Activated naive CD4-positive, alpha-beta T cell treated with Interleukin-2 at 50 U/mL for 16 hours (primary cell): ENCODE measurements around the gene PRKCZ.

ENCODE experiments used
- DNase-seq: peaks from one replicate; pipeline ENCODE4 v3.0.0-alpha.2; 2020

The PRKCZ gene

DNA sequence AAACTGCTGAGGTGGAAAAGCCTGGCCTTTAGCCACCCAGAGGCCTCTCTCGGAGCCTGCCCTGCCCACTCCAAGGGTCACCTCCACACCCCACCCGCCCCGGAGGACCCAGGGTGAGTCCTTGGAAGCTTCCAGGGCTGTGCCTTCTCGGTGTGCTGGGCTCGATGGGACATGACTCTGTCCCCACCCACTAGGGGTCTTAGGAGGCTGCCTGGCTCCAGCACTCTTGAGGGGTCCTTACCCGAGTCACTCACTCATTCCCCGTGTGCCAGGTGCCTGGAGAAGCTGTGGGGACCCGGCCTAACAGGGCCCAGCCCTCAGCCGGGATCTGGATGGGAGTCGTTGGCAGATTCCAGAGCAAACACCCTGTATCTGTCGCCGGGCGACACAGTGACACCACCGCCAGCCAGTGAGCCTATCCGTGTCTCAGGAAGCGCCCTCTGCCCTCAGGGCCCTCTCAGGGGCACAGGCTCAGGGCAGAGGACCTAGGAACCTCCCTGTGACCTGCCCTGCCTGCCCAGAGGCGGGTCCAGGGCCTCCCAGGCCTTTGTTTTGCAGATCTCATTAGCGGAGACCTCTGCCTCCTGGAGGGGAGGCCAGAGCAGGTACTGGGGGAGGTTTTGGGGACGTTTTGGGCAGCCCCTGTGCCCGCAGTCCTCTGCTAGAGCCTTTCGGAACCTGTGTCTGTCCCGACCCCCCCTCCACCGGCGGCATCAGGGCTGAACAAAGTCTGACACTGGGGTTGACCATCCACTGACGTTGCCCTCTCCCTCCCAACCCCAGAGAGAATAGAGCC lies 3.1 kb upstream of the PRKCZ start:
- no peak for DNase-seq

DNA sequence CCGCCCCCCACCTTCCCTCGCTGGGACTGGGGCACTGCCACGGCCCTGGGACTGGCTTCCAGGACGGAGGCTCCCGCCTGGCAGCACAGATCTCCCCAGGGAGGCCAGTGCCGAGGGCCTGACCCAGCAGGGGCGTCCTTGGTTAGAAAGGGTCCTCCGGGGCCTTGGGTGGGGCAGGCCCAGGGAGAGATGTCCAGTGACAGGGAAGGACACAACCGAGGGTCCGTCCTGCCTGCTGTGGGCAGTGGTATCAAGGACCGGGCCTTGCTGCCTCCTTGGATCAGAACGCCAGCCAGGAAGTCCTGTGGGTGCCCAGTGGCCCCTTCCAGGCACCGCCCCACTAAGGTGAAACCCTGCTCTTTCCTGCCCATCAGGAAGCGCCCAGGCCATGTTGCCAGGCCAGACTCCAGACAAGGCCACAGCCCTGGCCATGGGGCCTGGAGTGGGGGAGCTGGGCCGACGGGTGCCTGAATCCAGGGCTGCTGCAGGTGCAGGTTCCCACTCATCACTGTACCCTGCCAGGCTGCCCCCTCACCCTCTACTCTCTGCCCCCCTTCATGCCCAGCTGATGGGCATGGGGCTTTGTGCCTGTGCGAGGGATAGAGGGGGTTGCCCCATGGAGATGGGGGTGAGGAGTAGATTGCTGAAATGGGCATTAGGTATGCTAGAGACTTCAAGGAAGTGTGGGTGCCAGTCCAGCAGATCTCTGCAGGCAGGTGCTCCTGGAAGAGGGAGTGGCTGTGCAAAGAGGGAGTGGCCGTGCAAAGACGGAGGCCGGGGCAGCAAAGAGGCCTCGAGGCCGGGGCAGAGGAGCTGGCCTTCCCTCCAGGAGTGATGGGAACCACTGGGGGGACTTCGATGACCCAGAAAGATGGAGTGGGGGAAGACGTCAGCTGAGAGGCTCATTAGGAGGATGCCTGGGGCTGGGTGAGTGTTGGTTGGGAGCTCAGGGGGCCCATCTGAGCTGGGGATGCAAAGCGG lies 2.2 kb upstream of the PRKCZ start:
- DNase-seq: no peak

DNA sequence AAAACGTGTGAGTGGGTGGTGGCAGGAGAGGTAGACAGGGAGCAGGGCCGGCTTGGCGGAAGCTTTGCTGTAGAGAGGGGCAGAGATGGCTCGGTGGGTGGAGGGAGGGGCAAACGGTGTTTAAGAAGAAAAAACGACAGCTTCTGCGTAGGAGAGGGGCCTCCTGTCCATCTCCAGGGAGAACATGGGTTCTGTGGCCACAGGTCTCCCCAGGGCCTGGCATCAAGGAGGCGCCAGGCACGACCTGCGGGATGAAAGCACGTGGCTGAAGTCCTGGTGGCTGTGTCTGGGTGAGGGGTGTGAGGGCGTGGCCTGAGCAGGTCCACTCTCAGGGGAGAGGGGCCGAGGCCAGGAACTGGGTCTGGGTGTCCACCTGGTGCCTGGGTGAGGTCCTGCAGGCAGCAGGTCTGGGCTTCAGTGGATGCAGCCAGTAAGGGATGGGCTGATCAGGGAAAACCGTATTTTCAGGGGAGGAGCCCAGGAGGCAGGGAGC lies 940 bp upstream of the PRKCZ start:
- DNase-seq: no peak

- no peak for DNase-seq
Measured at GRCh38 chr1:2050461-2050792, 216 bp downstream of the PRKCZ start.

- DNase-seq: no peak
Measured at GRCh38 chr1:2050793-2051682, 827 bp downstream of the PRKCZ start.

DNA sequence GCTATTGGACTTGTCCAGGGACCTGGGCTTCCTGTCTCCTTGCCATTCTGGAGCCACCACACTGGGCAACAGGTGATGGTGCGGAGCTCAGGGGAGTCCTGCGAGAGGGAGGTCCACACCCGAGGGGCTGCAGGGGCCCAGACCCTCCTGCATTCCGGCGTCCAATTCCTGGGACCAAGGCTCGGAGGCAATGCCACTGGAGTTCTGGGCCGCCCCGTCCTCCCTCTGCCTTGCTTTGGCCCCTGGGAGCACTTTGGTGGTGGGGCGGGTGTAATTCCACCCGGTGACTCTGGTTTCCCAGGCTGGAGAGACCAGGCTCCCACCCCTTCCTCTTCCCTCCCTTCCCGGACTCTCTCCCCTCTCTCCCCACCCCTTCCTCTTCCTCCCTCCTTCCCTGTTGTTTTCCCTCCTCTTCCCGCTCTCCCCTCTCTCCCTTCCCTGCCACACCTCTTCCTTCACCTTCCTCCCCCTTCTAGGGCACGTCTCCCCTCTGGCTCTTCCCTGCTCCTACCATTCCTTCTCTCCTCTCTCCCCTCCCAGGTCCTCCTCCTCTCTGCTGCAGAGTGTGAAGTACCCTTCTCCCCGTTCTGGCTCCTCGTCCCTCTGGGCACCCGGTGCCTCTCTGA lies 2.0 kb downstream of the PRKCZ start:
- DNase-seq: no peak

DNA sequence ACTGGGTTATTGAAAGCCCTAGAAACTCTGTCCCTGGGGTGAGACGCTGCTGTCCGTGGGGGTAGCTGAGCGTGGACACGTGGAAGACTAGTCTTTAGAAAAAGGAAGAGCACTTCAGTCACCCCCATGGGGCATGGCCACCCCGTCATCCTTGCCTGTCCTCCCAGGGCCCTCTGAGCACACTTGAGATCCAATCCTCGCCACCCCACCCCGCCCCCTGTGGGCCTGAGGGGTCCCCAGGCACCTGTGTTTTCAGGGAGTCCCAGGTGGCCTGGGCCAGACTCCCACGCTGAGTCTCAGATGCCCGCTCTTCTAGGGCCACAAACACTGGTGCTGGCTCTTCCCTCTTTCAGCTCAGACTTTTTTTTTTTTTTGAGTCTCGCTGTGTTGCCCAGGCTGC lies 2.5 kb downstream of the PRKCZ start:
- DNase-seq: no peak

DNA sequence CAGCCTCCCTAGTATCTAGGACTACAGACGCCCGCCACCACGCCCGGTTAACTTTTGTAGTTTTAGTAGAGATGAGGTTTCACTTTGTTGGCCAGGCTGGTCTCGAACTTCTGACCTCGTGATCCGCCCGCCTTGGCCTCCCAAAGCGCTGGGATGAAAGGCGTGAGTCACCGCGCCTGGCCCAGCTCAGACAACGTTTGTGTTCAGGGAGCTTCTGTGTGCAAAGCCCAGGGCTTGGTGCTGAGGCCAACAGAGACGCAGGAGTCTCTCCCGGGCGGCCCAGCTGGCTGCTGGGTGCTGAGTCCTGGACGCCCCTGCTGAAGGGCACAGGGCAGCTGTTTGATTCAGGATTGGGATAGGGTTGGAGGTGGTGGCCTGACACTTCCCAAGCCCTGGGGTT lies 3.0 kb downstream of the PRKCZ start:
- no peak for DNase-seq

DNA sequence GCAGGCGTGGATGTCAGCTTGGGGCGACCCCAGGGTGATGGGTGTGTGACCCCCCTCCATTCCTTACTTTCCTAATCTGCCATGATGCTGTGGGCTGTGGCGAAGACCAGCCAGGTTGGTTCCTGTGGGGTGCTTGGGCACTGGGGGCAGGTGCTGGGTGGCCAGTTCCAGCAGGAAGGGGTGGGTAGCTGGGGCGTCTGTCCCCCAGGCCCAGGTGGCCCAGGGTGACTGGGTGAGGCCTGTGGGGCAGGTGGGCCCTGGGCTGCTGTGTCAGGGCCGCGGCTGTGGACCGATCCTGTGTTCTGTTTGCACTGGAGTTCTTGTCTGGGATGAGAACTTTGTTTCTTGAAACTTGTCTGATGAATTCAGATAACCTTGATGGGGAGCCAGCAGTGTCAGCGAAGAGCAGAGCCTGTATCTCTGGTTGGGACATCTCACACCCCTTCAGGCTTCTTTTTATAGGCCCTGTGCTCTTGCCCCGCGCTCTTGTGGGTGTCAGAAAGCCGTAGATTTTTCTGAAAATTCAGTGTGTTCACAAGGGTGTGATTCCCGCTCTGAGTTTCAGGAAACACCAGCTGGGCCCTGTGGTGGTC lies 3.7 kb downstream of the PRKCZ start:
- DNase-seq: no peak

GRCh38 chr1:2054560-2054959 lies 4.3 kb downstream of the PRKCZ start:
- no peak for DNase-seq

GRCh38 chr1:2055911-2056575 lies 5.8 kb downstream of the PRKCZ start:
- no peak for DNase-seq

- no peak for DNase-seq
Measured at GRCh38 chr1:2056955-2057590, 6.9 kb downstream of the PRKCZ start.

DNA sequence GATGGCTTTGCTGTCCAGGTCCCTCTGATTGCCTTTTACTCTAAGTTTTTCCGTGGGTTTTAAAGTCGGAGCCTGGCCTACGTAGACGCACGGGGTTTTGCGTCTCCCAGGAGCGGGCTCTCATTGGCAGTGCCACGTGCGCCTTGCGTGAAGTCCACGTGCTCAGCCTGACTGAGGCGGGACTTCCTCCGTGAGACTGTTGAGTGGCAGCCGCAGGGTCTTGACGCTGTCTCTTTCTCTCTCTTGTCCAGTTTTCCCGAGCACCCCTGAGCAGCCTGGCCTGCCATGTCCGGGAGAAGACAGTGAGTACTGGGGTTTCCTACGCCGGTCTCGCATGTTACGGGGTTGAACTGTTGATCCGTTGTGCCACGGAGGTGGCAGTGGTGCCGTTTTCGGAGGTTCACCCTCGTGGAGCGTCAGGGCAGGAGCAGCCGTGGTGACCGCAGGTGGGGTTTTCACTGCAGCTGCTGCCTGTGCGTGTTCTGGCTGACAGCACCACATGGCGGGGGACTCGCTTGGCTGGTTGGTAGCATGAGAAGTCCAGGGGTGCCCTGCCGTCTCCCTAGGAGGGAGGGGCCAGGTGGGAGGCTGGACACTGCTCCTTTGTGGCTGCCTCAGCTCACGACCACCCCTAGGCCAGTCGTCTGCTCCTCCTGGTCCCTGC lies 9.2 kb downstream of the PRKCZ start:
- no peak for DNase-seq

DNA sequence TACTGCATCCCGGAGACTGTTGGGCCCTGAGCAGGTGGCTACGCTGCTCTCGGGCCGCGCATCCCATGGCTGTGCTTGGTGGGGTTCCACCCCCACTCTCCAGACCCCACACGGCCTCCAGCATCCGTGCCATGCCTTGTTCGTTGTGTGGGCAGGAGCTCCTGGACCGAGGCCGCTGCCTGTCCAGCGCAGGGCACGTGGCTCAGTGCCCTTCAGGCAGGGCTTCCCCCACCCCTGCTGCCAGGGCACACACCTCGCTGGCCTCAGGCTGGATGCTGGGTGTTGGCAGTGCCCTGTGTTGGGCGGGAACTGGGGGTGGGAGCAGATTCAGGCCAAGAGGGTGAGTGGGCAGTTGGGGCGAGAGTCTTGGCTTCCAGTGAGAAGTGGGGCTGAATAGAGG lies 9.9 kb downstream of the PRKCZ start:
- no peak for DNase-seq

GRCh38 chr1:2060535-2060934 lies 10.3 kb downstream of the PRKCZ start:
- DNase-seq: no peak

GRCh38 chr1:2061065-2061778 lies 11.0 kb downstream of the PRKCZ start:
- DNase-seq: no peak

GRCh38 chr1:2065699-2066098 lies 15.5 kb downstream of the PRKCZ start:
- no peak for DNase-seq

GRCh38 chr1:2067393-2067792 lies 17.2 kb downstream of the PRKCZ start:
- DNase-seq: no peak

- no peak for DNase-seq
Measured at GRCh38 chr1:2067981-2068380, 17.8 kb downstream of the PRKCZ start.

DNA sequence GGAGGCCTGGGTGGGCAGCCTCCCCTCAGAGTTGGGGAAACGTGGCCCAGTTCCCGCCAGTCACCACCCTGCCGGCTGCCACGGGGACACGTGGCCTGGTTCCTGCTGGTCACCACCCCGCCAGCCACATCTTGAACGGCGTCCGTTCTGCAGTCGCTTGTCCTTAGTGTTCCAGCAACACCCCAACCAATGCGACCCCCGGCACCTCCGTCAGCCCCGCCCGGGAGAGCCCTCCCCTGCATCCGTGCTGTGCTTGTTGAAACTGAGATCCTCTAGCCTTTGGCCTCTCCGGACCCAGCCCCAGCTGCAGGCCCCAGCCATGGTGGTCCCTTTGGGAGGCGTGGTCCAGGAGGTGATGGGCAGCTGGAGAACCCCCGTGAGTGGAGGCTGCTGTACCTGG lies 18.7 kb downstream of the PRKCZ start:
- no peak for DNase-seq
